Right kidney (tissue), 1 donor: ENCODE results near the gene SAMM50.
"Not testable (repeated sequence)": the region's sequence is repeated elsewhere in the genome, so short reads cannot be mapped to it uniquely, and the experiment has no call there.

ENCODE experiments used
- DNase-seq: peaks from one replicate; pipeline ENCODE4 v3.0.0-alpha.2; 2016

Gene SAMM50

GRCh38 chr22:44001521-44001920 lies 46.3 kb downstream of the SAMM50 start:
- DNase-seq = no peak

GRCh38 chr22:44002324-44002723 lies 47.1 kb downstream of the SAMM50 start:
- DNase-seq = no peak

DNA sequence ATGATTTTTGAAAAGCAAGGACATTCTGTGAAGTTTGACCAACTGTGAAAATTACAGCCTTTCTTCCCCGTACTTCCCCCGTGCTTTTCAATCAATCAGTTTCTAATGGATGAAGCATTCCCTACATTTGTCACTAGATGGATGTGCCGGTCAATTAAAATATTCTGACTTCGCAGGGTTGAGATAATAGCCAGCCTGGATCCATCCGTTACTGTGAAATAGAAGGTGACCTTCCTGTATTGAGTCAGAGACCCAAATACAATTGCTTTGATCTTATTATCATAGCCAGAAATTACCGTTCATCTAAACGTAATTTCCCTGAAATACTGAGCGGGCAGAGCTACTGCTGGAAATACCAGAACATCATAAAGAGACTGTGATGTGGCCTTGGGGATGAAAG lies 47.8 kb downstream of the SAMM50 start:
- no peak for DNase-seq

DNA sequence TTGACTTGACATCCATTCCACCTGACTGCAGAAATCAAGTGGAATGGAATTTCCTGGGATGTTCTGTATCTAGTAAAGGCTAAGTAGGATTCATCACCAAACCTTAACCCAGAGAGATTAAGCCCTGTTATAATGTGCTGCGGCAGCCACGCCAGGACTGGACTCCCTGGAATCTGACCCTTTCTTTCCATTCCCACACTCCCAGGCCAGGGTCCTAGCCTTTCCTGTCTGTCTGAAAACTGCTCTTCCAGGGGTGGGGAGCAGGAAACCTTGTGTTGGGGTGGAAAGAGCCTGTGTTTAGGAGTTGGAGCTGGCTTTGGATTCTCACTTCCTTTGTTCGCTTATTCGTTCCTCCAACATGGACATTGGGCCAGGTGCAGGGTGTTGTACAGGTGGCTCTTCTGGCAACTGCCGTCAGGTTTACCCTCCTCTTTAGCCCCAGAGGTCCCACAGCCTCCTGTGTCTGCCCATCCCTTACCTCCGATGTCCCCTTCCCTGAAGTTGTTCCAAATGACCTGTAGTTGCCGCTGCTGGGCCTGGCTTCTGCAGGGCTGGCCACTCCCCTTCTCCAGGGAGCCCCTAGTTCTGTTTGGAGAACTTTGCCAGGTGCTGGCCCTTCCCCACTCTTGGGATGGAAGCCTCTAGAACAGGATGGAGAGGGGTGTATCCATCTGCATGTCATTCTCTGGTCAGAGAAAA lies 48.3 kb downstream of the SAMM50 start:
- no peak for DNase-seq

- no peak for DNase-seq
Observed at GRCh38 chr22:44004104-44004460, 48.8 kb downstream of the SAMM50 start.

DNA sequence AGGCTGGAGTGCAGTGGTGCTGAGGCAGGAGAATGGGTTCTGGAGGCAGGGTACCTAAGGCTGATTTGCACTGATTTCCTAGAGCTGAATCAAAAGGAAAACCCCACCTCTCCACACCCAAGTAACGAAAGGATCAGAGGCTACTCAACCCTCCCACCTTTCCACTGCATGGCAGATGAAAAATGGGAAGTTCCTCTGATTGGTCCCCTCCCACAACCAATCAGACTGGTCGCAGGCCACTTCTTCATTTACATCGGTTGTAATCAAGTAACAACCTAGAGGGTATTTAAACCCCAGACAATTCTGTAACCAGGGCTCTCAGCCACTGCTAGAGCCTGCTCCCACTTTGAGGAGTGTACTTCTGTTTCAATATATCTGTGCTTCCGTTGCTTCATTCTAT lies 50.3 kb downstream of the SAMM50 start:
- no peak for DNase-seq

- no peak for DNase-seq
Observed at GRCh38 chr22:44012162-44012561, 56.9 kb downstream of the SAMM50 start.

DNA sequence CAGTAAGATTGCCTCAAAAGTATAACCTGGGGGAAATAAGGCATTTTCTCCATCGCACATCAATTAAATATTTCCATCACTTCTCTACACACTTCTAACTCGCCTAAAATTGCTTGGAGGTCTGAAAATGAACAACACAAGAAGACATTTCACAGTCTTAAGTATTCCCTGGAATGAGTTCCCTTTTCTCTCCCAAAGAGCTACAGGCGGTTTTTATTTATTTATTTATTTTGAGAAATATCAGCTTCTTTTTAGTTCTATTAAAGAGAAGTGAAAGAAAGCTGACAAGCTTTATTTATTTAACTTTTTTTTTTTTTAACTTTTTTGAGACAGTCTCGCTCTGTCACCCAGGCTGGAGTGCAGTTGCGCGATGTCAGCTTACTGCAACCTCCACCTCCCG lies 57.3 kb downstream of the SAMM50 start:
- no peak for DNase-seq

DNA sequence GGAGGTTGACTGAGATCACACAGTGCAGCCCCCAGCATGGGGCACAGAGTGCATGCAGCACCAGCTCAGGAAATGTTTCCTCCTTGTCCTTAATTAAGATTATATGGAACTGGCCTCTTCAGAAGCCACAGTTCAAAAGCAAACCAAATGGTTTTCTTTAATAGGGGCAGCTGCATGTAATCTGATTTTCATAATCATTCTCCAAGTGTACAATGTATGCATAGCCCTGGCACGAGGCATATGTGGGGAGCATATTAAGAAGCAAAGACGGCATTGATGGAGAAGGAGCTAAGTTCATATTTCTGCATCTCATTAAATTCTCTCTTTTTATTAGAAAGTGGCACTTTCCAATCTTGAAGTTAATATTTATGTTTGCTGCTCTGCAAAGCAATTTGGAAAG lies 59.0 kb downstream of the SAMM50 start:
- DNase-seq = no peak

DNA sequence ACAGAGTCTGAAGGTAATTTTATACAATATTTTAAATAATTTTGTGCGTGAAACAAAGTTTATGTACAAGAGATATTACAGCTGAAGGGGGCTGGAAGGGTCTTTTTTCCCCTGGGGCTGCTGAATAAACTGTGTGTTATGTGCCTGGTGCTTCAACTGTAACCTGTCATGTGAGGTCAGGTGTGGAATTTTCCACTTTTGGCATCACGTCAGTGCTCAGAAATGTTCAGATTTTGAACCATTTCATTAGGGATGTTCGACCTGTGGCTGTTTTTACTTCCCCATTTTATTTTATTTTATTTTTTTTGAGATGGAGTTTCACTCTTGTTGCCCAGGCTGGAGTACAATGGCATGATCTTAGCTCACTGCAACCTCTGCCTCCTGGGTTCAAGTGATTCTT lies 61.3 kb downstream of the SAMM50 start:
- not testable (repeated sequence) for DNase-seq

DNA sequence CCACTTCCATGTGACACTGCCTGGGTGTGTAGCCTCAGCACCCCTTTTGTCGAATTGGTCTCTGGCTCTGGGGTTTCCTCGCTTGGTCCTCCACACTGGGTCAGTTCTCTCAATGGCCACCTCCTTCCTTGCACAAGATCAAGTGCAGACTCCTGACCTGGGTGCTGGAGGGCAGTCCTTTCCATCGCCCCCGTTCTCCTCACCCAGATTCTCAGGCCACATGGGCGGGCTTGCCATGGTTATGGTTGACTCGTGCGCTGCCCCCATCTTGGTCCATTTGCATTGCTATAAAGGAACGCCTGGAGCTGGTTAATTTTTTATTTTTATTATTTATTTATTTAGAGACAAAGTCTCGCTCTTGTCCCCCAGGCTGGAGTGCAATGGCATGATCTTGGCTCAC lies 63.4 kb downstream of the SAMM50 start:
- no peak for DNase-seq

- DNase-seq = no peak
Observed at GRCh38 chr22:44019416-44019815, 64.2 kb downstream of the SAMM50 start.

DNA sequence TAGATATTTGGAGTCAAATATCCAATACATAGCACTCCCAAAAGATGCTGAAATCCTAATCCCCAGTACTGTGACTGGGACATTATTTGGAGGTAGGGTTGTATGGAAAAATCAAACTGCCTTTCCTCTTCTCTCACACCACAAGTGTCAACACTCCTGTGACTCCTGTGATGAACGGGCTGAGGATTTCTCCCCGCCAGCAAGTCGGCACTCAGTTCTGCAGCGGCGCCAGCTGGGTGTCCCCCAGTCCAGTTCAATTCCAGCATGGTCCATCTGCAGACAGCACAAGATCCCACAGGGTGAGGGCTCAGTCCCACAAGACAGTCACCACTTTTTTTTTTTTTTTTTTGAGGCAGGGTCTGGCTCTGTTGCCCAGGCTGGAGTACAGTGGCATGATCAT lies 64.6 kb downstream of the SAMM50 start:
- DNase-seq = no peak

GRCh38 chr22:44020981-44021380 lies 65.7 kb downstream of the SAMM50 start:
- DNase-seq = no peak

DNA sequence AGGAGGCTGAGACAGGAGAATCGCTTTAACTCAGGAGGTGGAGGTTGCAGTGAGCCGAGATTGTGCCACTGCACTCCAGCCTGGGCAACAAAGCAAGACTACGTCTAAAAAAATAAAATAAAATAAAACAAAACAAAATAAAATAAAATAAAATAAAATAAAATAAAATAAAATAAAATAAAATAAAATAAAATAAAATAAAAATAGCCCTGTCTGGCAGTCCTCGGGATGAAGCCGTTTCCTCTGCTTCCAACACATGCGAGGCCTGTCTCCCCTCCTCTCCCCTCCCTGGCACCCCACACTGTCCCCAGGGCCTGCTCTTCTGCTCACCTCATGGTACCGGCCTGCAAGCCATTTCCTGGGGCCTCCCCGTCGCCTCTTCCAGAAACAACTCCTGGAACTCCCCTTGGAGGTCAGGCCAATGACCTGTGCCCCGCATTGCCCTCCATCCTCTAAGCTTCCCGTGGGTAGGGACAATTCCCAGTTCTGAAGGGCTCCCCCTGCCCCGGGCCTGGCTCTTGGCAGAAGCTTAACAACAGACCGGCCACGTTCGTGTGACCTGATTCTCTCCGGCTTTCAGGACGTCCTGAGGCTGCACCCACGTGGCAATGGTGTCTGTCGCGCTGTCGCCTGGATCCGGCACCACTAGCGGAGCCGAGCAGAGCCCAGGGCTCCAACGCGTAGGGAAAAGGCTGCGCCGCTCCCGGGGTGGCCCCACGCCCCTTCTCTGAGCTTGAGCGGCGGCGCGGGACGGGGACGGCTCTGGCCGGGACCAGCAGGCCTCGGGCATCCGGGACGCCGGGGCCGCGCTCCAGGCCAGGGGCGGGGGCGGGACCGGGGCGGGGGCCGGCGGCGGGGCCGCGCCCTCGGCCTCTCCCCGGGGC lies 68.4 kb downstream of the SAMM50 start:
- DNase-seq = peak; percentile 78

GRCh38 chr22:44024288-44024921 lies 69.2 kb downstream of the SAMM50 start, which contains the start of gene PARVB:
Gene PARVB, plus strand, starts transcription at chr22:44024302. Its CDS starts 38 bp downstream, at chr22:44024340.
- DNase-seq = peak; percentile 71

- no peak for DNase-seq
Observed at GRCh38 chr22:44025171-44026065, 70.2 kb downstream of the SAMM50 start.

GRCh38 chr22:44026066-44026629 lies 70.9 kb downstream of the SAMM50 start:
- DNase-seq = no peak

GRCh38 chr22:44026630-44027511 lies 71.6 kb downstream of the SAMM50 start:
- no peak for DNase-seq

- no peak for DNase-seq
Observed at GRCh38 chr22:44028091-44028490, 72.8 kb downstream of the SAMM50 start.

DNA sequence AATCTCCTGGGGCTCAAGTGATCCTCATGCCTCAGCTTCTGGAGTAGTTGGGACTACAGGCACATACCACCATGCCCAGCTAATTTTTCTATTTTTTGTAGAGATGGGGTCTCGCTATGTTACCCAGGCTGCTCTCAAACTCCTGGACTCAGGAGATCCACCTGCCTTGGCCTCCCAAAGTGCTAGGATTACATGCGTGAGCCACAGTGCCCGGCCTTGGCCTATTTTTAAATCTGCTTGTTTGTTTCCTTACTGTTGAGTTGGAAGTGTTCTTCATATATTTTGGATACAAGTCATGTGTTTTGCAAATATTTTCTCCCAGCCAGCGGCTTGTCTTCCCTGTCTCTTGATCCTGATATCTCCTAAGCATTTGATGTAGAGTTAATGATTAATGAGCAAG lies 73.8 kb downstream of the SAMM50 start:
- DNase-seq = no peak
